Testis (tissue), 2 donors: ENCODE results near the gene METTL22.

Source experiments
- POLR2A ChIP-seq: fragments of 450-650 bp; IDR thresholded peaks from one replicate; pipeline ENCODE4 v1.6.1; 2017; ENCODE audit warnings: antibody characterized with exemption, mild to moderate bottlenecking, moderate library complexity
- TF ChIP-seq, protein P1 (sequence below), 3 experiments: fragments of 450-650 bp in 2 of 3; fragments of 200-600 bp in 1 of 3; sonication (generic) in 1 of 3; IDR thresholded peaks; one replicate each; pipeline ENCODE4 v1.5.1; 2016 to 2019; ENCODE audit warnings: antibody characterized with exemption in 3 of 3, mild to moderate bottlenecking in 2 of 3, moderate library complexity in 1 of 3

DNA sequence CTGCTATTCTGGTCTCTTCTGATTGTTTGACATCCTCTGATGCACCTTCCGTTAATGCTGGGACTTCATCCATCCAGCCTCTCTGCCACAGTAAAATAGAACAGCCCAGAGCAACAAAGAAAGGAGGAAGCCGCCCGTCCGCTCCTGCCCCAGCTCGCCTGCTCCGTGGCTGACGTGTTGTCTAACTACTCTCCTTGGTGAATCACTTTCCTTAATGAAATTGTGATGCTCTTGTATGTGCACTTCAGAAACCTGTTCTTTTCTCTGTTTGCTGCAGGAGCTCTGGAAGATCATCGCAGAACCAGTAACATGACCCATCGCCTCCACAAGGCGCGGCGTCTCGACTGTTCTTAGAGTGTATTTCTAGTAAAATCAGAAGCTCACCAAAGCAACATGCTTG lies 24.3 kb downstream of the METTL22 start:
- TF ChIP-seq POLR2A, result no peak
- TF ChIP-seq, protein P1, sequence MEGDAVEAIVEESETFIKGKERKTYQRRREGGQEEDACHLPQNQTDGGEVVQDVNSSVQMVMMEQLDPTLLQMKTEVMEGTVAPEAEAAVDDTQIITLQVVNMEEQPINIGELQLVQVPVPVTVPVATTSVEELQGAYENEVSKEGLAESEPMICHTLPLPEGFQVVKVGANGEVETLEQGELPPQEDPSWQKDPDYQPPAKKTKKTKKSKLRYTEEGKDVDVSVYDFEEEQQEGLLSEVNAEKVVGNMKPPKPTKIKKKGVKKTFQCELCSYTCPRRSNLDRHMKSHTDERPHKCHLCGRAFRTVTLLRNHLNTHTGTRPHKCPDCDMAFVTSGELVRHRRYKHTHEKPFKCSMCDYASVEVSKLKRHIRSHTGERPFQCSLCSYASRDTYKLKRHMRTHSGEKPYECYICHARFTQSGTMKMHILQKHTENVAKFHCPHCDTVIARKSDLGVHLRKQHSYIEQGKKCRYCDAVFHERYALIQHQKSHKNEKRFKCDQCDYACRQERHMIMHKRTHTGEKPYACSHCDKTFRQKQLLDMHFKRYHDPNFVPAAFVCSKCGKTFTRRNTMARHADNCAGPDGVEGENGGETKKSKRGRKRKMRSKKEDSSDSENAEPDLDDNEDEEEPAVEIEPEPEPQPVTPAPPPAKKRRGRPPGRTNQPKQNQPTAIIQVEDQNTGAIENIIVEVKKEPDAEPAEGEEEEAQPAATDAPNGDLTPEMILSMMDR (IDR thresholded peaks at IDR 0.05), result no peak
